Esophagus squamous epithelium (tissue), 5 donors: ENCODE measurements around the gene UNC79. TPM values are rescaled to one million over a fixed set of nuclear protein-coding genes. Genes with fewer than 3 reads are reported as not detected.

Experiments
- DNase-seq: peaks from one replicate; lab custom pipeline; 2025; lab: John Stamatoyannopoulos, UW
- H3K27ac ChIP-seq, 4 donors: fragments of 200-600 bp; sonication (generic); one replicate each; pipeline ENCODE4 v1.5.1; 2016 to 2019; ENCODE audit warnings: mild to moderate bottlenecking in 1 of 4
- H3K27me3 ChIP-seq, 4 donors: fragments of 200-600 bp; sonication (generic); 1 replicate in 3 of 4; 2 replicates in 1 of 4; pipeline versions ENCODE4 v1.5.1 to v1.6.0; 2017 to 2021; ENCODE audit warnings: antibody characterized with exemption in 1 of 4
- H3K36me3 ChIP-seq, 3 donors: fragments of 200-600 bp; sonication (generic); one replicate each; pipeline ENCODE4 v1.5.1; 2016 to 2019
- H3K4me1 ChIP-seq, 3 donors: fragments of 200-600 bp; sonication (generic); one replicate each; pipeline ENCODE4 v1.5.1; 2017 to 2019
- H3K4me3 ChIP-seq, 4 donors: fragments of 200-600 bp; sonication (generic); 1 replicate in 3 of 4; 2 replicates in 1 of 4; pipeline ENCODE4 v1.5.1; 2016 to 2019; ENCODE audit warnings: mild to moderate bottlenecking in 2 of 4, moderate library complexity in 1 of 4
- H3K9me3 ChIP-seq, 3 donors: fragments of 200-600 bp; sonication (generic); one replicate each; pipeline ENCODE4 v1.5.1; 2016 to 2019
- POLR2A ChIP-seq, 4 donors: fragments of 450-650 bp; IDR thresholded peaks; one replicate each; pipeline ENCODE4 v1.6.1; 2017; ENCODE audit warnings: antibody characterized with exemption in 4 of 4, mild to moderate bottlenecking in 4 of 4, moderate library complexity in 3 of 4
- WGBS, 2 donors: methylation state at CpG; one replicate each; pipeline ENCODE4 v1.1.5; 2018; 5-methylcytosine and 5-hydroxymethylcytosine counted together
- intact Hi-C: fragments of 100-400 bp; cut with DNase I; formaldehyde crosslinking; loops from one replicate; pipeline ENCODE4 v1.15.0; 2022
- total RNA-seq, 4 donors: library from RNA; depleted of rRNA; stranded (reverse); fragments of >200 nt; gene quantifications; one replicate each; pipeline ENCODE4 v1.1.0, GENCODE V29; 2016
- TF ChIP-seq, protein P1 (sequence below), 6 experiments: fragments of 450-650 bp in 4 of 6; fragments of 200-600 bp in 2 of 6; sonication (generic) in 2 of 6; IDR thresholded peaks; one replicate each; pipeline ENCODE4 v1.5.1; 2016 to 2019; ENCODE audit warnings: antibody characterized with exemption in 6 of 6, mild to moderate bottlenecking in 4 of 6, moderate library complexity in 4 of 6
- donor health status: DM: yes; HTN: yes; CAD: no.

Gene UNC79
- total RNA-seq, 4 donors from 2014 or later = under 0.01 TPM; not detected in 3

DNA sequence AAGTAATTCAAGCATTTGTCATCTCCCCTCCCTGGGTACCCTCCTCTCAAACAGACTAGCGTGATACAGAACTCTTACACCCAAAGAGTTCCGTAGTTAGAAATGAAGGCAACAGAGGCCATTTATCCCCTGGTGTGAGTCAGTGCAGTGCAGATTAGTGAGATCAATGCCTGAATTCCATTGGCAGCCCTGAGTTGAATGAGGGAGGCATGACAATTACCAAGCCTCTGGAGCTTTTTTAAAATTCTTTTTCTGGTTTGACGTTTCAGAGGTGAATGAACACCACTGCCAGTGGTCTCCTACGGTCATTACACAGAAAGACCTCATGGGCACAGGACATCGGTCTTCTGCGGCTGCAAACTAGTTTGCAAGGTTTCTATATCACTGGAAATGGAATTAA lies 263.2 kb downstream of the UNC79 start:
- intact Hi-C loops = no loop called here
- DNase-seq = no peak
- Histone ChIP-seq H3K4me3 (no peak overlapping the region), H3K4me1 (no peaks in the 10 kb centered on the region), H3K9me3 (peaks cover 0 to 9% (median 7%) of the 10 kb centered on the region in 3 donors), H3K27me3 (peaks cover 0 to 14% (median 0%) of the 10 kb centered on the region in 4 donors), H3K36me3 (no peaks in the 10 kb centered on the region), H3K27ac (no peak overlapping the region)
- 62 to 69% methylated on average over 6 of the region's 6 CpGs for WGBS, 2 donors
- TF ChIP-seq, protein P1, sequence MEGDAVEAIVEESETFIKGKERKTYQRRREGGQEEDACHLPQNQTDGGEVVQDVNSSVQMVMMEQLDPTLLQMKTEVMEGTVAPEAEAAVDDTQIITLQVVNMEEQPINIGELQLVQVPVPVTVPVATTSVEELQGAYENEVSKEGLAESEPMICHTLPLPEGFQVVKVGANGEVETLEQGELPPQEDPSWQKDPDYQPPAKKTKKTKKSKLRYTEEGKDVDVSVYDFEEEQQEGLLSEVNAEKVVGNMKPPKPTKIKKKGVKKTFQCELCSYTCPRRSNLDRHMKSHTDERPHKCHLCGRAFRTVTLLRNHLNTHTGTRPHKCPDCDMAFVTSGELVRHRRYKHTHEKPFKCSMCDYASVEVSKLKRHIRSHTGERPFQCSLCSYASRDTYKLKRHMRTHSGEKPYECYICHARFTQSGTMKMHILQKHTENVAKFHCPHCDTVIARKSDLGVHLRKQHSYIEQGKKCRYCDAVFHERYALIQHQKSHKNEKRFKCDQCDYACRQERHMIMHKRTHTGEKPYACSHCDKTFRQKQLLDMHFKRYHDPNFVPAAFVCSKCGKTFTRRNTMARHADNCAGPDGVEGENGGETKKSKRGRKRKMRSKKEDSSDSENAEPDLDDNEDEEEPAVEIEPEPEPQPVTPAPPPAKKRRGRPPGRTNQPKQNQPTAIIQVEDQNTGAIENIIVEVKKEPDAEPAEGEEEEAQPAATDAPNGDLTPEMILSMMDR (IDR thresholded peaks at IDR 0.05) = no peak
- TF ChIP-seq POLR2A (IDR thresholded peaks at IDR 0.05) = no peak

DNA sequence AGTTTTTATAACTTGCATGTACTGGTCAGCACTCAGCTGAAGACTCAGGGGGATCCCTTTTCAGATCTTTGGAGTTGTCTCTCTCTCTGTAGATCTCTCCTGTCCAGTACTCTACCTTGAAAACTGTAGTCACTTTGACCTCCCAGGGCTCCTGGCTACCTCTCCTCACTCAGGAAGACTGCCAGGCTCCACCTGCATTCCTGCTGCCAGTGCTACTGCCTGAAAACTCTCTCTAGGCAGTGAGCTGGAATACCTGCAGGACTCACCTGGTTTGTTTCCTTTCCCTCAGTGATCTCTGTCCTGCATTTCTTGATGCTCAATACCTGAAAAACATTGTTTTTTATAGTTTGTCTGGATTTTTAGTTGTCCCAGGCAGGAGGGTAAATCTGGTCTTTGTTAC lies 270.2 kb downstream of the UNC79 start:
- Histone ChIP-seq H3K27ac (no peak overlapping the region), H3K36me3 (no peaks in the 10 kb centered on the region), H3K9me3 (peaks cover 0 to 14% (median 7%) of the 10 kb centered on the region in 3 donors), H3K4me1 (no peaks in the 10 kb centered on the region), H3K4me3 (no peak overlapping the region), H3K27me3 (no peaks in the 10 kb centered on the region)
- intact Hi-C loops = no loop called here
- TF ChIP-seq POLR2A (IDR thresholded peaks at IDR 0.05) = no peak
- TF ChIP-seq, protein P1 (IDR thresholded peaks at IDR 0.05) = no peak
- no peak for DNase-seq

DNA sequence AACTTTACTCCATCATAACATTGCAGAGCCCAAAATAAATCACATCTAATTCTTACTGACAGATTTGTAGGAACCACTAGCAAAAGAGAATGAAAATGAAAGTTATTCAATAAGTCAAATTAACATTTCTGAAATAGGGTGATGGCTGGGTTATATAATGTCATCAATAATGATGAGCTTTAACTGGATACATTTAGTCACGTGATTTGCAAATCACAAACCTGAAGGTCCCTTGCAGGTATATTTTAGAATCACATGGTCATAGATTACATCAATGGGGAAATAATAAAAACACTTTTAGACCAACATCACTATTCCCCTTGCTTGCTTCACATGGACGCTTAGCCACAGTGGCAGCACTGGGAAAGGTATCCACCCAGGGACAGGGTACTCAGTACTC lies 270.8 kb downstream of the UNC79 start:
- DNase-seq = no peak
- TF ChIP-seq, protein P1 (IDR thresholded peaks at IDR 0.05) = no peak
- TF ChIP-seq POLR2A (IDR thresholded peaks at IDR 0.05) = no peak
- H3K9me3 ChIP-seq = peaks cover 0 to 14% (median 7%) of the 10 kb centered on the region in 3 donors
- no peak overlapping the region for H3K27ac ChIP-seq
- H3K4me1 ChIP-seq = no peaks in the 10 kb centered on the region
- H3K36me3 ChIP-seq = no peaks in the 10 kb centered on the region
- no peak overlapping the region for H3K4me3 ChIP-seq
- 73 to 88% methylated on average over 2 of the region's 2 CpGs for WGBS, 2 donors
- no peaks in the 10 kb centered on the region for H3K27me3 ChIP-seq
- intact Hi-C loops = no loop called here

DNA sequence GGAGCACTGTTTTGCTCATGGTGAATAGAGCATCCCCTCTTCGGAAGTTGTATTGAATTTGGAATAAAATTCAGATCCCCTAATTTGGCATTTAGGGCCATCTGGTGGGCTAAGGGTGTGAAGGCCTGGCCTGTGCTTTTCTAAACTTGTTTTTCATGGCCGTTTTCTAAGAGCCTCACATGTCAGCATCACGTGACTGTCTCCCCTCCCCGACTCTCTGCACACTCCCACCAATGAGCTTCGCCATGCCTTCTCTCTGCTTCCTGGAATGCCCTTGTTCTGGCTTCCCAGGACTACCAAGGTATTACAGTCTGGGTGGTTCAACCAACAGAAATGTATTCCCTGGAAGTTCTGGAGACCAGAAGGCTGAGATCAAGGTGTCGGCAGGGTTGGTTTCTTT lies 272.2 kb downstream of the UNC79 start:
- intact Hi-C loops = no loop called here
- WGBS, 2 donors = 67 to 69% methylated on average over 5 to 6 of the region's 6 CpGs

DNA sequence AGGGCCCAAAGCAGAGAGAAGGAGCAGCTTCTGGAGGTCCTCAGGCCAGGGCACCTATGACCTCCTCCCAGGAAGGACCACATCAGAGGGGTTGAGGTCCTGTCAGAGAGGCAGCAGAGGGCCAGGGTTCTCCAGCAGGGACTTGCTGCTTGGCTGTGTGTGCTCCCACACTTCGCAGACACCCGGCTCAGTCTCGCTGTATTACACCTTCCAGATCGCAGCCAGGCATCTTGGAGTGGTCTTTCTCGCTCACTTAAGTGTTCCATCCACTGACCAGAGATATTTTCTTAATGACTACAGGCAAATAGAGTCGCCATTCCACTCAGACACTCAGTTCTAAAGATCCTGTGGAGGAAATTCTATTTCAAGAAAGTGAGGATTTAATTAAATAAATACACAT lies 273.2 kb downstream of the UNC79 start:
- Histone ChIP-seq H3K4me1 (no peaks in the 10 kb centered on the region), H3K9me3 (peaks cover 0 to 4% (median 0%) of the 10 kb centered on the region in 3 donors), H3K4me3 (no peak overlapping the region), H3K36me3 (no peaks in the 10 kb centered on the region), H3K27ac (no peak overlapping the region), H3K27me3 (no peaks in the 10 kb centered on the region)
- intact Hi-C loops = no loop called here
- TF ChIP-seq, protein P1 (IDR thresholded peaks at IDR 0.05) = no peak
- no peak for TF ChIP-seq POLR2A (IDR thresholded peaks at IDR 0.05)
- 80 to 89% methylated on average over 6 of the region's 6 CpGs for WGBS, 2 donors
- DNase-seq = no peak

More for the DNA sequence above, 272.2 kb downstream of the UNC79 start:
- no peaks in the 10 kb centered on the region for H3K36me3 ChIP-seq
- H3K4me3 ChIP-seq = no peak overlapping the region
- H3K27ac ChIP-seq = no peak overlapping the region
- no peak for DNase-seq
- H3K27me3 ChIP-seq = no peaks in the 10 kb centered on the region
- H3K9me3 ChIP-seq = peaks cover 0 to 10% (median 1%) of the 10 kb centered on the region in 3 donors
- no peaks in the 10 kb centered on the region for H3K4me1 ChIP-seq
- TF ChIP-seq POLR2A (IDR thresholded peaks at IDR 0.05) = no peak
- TF ChIP-seq, protein P1 (IDR thresholded peaks at IDR 0.05) = no peak
